DMS 273 treated with DMSO at 0.1 percent for 48 hours (cell line): ENCODE results near the gene ARHGEF9.

Experiments used
- DNase-seq: peaks from one replicate; lab custom pipeline; 2025; lab: John Stamatoyannopoulos, UW

Gene ARHGEF9

DNA sequence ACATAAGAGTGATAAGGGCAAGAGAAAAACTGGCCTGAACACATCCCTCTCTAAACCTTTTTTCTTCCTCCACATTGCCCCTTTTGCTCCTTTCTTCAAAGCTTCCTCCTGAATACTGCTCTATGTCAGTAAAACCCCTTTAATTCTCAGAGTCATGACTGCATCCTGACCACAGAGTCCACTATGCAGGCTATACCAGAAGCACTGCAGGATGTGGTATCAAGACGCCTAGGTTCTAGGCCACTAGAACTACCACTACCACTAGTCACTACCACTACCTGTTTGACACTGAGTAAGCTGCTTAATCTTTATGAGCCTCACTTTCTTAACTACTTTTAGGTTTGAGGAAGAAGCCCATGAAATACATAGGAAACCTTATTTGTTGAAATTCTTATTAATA, 38.7 kb downstream of the ARHGEF9 start:
- DNase-seq, result no peak

DNA sequence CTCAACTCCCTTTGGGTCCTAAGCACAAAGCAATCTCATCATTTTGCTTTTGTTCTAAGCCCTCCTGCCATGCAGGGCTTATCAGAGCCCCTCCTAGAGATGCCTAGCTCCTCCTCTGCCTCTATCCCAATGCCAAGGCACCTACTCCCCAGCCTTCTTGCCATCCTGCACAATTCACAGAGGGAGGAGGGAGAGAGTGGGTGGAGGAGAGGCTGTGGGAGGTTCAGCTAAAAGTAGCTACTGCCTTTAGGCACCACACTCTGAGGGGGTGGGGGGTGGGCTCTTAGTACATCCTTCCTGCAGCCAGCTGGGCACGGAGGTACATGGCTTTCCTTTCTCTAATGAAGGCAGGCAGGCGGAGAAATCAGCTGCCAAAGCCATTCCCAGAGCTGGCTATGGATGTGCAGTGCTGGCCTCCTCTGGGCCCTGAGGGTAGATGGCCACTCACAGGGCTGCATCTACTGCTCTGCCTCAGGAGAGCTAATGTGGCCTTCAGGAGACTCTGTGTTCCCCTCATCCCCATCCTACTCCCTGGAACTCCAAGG, 40.1 kb downstream of the ARHGEF9 start:
- DNase-seq, result no peak

DNA sequence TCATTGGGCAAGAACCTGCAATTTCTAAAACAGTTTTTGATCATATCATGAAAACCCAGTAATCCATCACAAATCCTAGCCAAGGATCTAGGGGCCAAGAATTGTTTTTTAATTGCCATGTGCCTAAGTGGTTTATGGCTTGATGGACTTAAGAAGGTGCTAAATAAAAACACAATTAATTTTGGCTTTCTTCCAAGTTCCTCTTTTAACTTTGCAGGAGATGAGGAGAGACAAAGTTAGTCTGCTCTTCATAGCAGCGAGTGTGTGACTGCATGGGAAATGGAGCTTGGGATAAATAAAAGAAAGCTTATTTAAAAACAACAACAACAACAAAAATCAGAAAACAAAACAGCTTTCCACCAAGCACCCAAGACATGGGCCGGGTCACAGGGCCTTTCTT, 41.4 kb downstream of the ARHGEF9 start:
- DNase-seq, result no peak

DNA sequence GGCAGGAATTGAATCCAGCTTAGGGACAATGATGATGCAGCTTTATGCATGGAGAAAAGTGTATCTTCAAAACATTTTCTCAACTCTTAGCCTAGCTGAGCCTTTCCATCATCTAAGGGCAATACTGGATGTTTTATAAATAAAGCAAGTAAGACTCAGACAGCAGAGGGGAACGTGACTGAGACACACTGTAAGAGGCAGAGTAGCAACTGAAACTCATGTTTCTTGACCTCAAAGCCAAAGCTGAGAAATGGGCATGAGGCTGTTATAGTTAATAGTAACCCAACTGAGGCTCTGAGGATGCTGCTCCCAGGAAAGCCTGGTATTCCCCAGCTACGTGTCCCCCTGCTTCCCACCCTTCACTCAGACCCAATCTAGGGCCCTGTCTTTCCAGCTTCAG, 44.6 kb downstream of the ARHGEF9 start:
- DNase-seq, result no peak

DNA sequence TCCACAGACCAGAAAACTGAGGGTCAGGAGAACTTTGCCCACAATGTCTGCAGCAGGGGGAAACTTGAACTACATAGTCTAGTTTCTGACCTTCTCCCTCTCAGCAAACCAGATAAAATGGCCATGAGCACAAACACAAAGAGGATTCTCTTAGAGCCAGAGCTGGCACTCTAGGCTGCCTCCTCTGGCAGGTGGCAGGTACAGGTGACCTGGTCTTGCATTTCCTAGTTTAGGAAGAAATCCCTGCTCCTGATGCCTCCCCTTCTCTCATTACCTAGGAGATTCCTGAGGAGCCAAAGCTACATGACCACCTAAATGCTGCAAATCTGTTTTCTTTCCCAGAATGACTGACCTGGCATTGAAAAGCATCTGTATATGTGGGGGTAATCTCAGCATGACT, 45.1 kb downstream of the ARHGEF9 start:
- no peak for DNase-seq

DNA sequence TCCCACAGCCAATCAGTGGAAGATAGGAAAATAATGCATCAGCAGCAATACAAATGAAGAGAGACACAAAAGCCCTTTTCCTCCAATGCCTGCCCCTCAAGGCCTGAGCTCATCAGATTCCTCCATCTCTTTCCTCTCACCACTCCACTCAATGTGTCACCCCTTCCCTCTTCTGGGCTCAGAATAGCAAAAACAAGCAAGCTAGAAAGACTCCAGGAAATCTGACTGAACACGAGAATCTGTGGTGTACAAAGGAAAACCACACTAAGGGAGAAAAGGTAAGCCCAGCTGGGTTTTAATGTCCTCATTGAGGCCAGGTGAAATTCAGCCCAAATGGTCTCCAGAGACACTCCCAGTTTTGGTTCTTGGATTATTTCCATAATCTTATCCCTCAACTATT, 46.3 kb downstream of the ARHGEF9 start:
- no peak for DNase-seq

DNA sequence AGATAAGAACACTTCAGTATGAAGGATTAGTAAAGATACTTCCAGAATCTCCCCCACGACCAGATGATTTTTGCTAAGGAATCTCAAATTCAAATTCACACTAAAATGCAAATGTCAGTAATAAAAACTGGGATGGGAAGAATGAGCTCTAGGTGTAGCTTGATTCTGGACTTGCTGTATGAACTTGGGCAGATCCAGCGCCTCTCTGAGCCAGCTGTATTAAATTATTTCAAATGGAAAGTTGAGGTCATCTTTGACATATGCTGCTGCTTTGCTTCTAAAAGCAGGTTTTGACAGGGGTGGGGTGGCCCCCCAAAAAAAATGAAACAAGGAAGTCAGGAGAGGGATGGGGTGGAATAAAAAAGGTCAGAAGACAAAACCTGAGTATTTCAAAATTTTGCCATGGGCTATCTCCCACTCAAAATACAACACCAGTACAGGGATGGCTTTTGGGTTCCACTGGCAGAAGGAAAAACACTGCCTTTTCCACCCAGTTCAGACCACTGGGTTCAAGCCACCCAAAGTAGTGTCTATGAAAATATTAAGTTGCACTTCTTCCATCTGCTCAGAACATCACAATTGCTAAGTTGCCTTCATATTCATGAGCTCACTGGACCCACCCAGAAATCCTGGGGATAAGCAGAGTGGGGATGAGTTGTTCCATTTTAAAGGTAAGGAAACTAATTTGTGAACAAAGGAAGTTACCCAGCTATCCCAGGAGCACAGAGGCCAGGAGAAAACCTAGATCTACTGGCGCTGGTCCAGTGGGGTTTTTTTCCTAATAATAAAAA, 47.7 kb downstream of the ARHGEF9 start:
- DNase-seq, result no peak

DNA sequence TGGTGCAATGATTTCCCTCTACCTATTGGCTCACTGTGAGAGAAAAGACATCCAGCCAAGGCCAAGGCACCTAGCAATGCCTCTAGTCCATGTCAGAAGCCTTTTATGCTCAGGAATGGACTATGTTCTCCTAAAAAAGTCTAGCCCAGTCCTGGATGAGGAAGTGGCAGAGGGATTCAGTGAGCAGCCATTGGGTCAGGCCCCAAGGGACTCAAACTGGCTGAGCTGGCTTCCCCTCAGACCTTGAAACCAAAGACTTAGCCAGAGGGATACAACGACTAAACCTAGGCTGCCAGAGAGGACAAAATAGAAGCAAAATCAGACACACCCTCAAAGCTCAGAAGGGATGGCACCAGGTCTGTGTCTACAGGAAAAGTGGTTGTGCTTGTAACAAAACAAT, 49.1 kb downstream of the ARHGEF9 start:
- DNase-seq, result no peak

DNA sequence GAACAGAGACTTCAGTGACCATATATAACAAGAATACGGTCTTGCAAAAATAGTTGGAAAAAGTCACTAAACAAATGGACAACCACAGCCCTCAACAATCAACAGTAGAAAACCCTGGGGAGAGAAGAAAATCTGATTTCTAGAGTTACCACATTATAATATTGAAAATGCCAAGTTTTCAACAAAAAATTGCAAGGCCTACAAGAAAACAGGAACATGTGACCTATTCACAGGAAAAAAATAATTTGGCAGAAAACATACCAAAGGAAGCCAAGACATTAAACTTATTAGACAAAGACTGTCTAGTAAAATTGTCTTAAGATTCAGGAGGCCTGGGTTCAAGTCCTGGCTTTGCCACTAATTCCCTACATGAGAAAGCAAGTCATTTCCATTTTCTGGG, 64.7 kb downstream of the ARHGEF9 start:
- DNase-seq, result no peak

DNA sequence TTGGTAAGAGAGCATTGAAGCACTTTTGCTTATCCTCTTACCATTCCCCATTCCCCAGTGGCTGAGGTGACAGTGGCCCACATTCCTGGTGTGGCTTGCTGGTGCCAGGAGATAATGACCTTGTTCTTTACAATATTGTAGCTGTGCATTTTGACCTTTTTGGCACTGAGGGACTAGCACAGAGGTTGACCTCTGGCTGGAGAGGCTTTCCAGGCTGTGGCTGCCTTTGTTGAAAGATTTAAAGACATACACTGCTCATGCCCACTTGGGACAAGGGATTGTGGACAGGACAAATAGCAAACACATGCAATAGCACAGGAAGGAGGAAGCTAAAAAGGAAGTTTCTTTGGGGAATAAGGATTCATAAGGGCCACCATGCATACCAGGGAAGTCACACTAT, 65.4 kb downstream of the ARHGEF9 start:
- DNase-seq, result no peak

DNA sequence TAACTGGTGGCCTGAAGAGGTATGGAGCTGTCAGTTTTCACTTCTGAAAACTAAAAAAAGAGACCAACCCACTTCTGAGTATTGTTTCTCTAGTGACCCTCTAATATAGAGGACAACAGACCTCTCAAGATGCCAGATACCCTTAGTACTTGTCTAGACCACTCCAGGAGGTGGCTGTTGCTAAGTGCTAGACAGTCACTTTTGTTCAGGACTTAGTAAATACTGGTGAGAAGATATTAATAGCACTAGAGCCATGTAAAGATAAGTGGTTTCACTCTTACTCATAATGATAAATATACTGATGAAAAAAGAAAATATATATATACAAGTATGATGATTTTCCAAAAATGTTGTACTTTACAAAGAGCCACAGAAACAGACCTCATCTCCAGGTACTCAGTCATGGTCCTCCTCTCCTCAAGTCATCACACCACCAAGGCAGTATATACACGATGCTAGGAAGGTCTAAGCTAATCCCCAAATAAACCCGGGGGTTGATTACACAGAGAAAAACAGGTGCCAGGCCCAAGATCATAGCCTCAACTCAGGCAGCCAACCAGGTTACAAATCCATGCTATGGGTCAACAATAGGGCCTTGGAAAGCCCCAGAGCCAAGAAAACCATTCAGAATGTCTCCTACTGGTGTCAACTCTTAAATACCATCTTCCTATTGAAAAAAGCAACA, 66.9 kb downstream of the ARHGEF9 start:
- DNase-seq, result no peak

DNA sequence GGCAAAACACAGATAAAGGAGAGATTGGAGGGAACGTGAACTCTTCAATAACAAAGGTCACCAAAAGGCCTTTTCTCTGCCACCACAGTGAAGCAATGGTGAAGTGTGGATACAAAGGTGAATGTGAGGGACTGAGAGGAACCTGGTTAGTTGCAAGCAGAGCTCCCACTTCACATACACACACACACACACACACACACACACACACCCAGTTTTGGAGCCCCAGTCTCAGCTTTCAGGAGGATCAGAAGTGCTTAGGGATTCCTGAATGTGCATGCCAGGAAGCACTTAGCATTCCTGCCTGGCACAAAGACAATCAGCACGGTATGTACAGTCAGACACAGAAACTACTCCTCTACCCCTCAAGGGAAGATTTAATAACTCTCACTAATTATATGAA, 71.5 kb downstream of the ARHGEF9 start:
- DNase-seq, result no peak

DNA sequence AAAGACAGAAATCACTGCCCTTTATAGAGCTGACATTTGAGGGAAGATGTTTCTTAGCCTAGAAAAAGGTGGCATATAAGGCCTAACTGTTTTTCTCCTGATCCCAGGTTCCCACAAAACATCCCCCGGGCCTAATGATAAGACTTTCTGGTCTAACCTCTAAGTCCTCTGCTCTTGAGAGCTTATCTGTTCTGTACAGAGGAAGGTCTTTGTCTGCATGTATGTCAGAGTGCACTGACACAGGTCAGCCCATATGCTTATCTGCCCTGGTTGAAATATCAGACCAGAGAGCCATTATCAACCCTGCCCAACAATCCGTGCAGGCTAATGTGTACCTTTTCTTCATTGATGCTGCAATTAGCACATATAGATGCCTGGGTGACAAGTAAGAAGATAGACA, 76.2 kb downstream of the ARHGEF9 start:
- DNase-seq, result no peak

DNA sequence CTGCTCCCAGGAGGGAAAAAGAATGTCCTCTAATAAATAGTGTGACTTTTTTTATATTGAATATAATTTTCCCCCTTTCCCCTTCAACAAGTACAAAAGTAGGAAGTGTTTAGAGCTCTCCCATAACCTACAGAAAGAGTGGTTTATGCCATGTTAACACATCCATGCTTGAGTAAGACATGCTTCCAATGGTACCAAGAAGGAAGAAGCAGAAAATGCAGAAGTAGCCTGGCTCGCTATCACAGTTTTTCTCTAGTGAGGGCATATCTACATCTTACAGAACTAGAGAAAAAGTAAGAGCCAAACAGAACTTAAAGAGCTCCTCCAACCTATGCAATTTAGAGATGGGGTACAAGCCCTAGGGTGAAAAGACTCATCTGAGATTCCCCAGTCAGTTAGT, 82.5 kb downstream of the ARHGEF9 start:
- no peak for DNase-seq

DNA sequence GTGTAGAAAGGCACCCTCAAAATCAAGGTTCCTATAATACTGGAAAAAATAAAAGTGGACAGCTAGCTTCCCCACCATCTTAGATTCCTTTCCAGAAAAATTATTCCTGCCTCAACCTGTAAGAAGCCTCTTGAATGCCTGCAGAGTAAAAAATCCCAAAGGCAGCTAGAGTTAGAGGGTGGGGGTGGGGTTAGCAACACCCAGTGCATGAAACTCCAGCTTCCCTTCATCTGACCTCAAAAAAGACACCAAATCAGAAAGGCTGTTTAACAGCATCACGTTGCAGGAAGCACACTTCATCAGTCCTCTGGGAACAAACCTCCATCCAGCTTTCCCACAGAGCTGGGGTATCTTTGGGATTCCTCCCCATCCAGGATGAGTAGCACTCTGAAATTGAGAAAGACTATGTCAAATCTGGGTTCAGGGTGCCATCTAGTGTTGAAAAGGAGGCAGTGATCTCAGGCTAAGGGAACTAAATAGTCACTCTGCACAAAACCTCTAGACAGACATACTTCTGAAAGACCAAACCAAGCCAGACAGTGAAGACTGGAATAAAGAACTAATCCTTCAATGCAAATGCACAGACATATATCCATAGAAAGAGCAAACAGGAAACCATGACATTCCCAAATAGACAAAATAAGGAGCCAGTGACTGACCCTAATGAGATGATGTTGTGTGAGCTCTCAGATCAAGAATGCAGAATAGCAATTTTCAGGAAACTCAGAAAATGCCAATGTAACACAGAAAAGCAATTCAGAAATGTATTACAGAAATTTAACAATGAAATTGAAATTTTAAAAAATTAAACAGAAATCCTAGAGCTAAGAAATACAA, 97.9 kb downstream of the ARHGEF9 start:
- DNase-seq, result no peak

DNA sequence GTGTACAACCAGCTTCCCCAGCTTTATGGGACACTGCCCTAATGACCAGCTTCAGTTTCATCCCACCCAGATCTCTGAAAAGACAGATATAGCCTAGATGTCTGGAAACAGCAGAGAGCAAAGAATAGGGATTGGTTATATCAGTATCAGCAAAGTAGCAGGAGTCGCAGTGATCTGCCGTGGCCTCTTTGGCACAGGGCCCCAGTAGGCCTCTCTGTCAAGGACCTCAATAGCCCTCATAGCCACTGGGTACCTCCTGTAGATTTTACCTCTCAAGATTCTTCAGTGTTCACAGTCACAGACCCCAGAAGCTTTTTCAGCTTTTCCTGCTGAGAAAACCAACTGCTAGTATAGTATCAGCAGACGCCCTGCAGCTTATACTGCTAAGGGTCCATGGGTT, 104.6 kb downstream of the ARHGEF9 start:
- DNase-seq, result no peak

DNA sequence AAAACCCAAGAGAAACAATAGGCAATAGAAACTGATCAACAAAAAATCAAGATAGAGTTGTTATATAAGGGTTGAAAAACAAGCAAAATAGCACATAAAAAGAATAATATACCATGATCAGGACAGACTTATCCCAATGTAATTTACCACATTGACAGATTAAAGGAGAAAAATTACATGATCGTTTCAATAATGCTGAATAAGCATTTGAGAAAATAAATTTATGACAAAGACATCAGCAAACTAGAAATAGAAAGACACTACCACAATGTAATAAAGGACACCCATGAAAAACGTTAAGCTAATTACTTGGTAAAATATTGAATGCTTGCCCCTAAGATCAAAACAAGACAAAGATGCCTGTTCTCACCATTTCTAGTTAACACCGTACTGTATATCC, 105.6 kb downstream of the ARHGEF9 start:
- DNase-seq, result no peak

DNA sequence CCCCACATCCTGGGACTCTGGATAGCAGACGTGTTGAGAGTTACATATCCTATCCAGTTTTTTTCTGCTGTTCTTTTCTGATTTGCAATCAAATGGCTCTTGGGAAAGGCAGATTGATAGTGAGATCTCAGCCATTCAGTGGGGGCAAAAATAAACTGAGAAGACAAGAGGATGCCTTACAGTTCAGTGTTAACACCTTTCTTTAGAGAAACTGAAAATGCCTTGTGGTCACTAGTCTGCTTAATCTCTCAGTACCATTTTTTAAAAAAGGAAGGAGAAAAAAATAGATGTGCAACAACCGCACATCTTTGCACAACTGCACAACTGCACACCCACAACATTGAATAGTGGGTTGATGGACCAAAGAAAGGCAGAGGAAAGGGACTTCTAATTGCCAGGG, 109.3 kb downstream of the ARHGEF9 start:
- DNase-seq, result no peak

DNA sequence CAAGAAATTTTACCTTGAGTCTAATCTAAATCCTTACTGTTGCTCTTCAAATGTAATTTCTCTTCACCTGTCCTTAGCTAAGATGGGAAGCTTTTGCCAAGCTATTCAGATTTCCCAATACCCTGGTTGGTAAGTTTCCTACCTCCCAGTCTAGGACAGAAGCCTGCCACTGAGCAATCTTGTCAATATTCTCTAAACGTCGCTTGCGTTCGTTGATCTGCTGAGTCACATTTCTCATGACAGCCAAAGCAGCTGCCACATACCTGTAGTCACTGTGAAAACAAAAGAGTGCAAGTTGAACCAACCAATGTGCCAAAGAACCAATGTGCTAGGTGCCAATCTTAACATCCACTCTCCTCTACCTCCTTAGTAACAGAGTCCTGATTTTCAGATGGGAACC, 111.1 kb downstream of the ARHGEF9 start:
- no peak for DNase-seq

DNA sequence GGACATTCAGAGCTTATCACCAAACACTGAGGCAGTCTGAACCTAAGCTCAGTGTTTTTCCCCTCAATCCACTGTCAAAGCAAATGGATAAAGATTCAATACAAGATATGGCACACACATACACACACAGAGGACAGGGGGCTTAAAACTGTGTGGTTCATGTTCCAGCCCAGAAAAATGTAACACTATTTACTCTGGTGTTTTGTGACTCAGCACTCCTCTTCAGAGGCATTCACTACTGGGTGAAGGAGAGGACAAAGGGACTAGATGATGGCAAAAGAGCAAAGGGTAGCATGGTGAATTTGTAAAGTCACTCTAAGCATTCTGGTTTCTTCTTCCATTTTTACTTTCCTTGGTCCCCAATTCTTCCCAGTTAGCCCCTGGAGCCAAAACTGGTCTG, 120.3 kb downstream of the ARHGEF9 start:
- no peak for DNase-seq

DNA sequence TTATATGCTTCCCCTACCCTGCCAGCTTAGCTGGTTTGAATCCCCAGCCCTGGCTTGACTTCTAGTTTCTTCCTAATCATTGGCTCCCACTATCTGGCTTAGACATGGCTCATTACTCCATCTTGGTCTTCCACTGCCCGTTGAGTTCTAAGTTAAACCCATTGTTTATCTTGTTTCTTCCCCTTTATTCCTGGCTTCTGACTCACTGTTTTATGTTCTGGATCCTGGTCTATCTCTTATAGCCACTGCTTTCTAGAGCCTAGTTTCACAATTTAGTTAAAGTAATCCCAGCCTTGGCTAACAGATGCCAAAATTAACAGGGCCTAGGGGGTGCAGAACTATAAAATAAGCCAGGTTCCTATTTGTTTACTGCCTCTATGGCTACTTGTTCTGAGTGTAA, 120.9 kb downstream of the ARHGEF9 start:
- no peak for DNase-seq

DNA sequence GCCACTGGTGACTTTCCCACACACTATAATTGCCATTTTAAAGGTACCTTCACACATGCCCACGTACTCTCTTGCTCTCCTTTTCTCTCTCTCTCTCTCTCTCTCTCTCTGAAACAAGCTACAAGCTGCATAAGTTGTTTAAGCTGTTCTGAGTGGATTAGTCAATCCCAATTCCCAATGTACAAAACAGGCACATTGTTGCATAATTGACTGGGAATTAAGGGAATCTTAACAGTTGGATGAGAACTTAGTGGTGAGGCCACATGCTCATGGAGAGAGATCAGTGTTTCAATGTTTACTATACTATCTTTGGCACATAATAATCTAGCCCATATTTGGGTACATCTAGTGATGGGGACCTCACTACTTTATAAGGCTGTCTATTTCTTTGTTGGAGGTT, 123.3 kb downstream of the ARHGEF9 start:
- DNase-seq, result no peak

DNA sequence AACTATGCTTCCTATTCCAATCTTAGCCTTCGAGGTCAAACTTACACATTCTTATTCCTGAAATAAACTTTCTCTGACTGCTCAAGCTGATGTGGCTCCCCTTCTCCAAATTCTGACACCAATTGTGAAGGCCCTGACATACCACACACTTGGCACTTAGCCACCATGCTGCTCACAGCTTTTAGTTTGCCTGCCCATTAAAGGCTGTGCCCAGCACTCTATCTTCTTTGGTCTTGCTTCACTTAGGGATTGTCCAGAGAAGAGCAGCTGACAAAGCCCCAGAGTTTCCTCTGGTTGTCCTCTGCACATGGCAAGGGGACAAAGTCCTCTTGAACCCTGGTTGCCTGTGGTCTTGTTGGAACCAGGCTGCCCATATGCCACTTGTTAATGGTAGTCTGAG, 126.1 kb downstream of the ARHGEF9 start:
- DNase-seq, result no peak
